Amygdala (tissue), 56 donors: ENCODE results near the gene CCDC82.
A peak's percentile ranks its signal among the peaks of the same experiment; 100 is the strongest.

ENCODE experiments used
- DNase-seq, 56 donors: peaks; one replicate each; lab custom pipeline; 2025; lab: John Stamatoyannopoulos, UW

The CCDC82 gene

GRCh38 chr11:96365493-96365892 is 24.2 kb downstream of the CCDC82 start:
- no peak for DNase-seq

GRCh38 chr11:96361778-96362177 is 27.9 kb downstream of the CCDC82 start:
- DNase-seq = no peak

GRCh38 chr11:96358321-96358720 is 31.4 kb downstream of the CCDC82 start:
- DNase-seq = no peak

- no peak for DNase-seq
Observed at GRCh38 chr11:96357794-96358193, 31.9 kb downstream of the CCDC82 start.

- no peak for DNase-seq
Observed at GRCh38 chr11:96356848-96357247, 32.9 kb downstream of the CCDC82 start.

- DNase-seq = peak; percentile 45 to 95 (median 90)
Observed at GRCh38 chr11:96342961-96343711, 46.6 kb downstream of the CCDC82 start, which contains the start of gene MAML2. MAML2 (minus strand) TSS chr11:96343195; CDS start chr11:96341895, 1,300 bp downstream.

- DNase-seq = no peak
Observed at GRCh38 chr11:96342014-96342960, 47.4 kb downstream of the CCDC82 start.

GRCh38 chr11:96341211-96342013 is 48.3 kb downstream of the CCDC82 start:
- DNase-seq = peak in 33 of 56 donors; percentile 12 to 57 (median 35)

- DNase-seq = no peak
Observed at GRCh38 chr11:96340555-96340885, 49.2 kb downstream of the CCDC82 start.

- DNase-seq = peak in 20 of 56 donors; percentile 2 to 70 (median 38)
Observed at GRCh38 chr11:96339706-96340554, 49.8 kb downstream of the CCDC82 start.

- peak in 53 of 56 donors; percentile 14 to 86 (median 61) for DNase-seq
Observed at GRCh38 chr11:96338910-96339705, 50.6 kb downstream of the CCDC82 start.

GRCh38 chr11:96337541-96338431 is 51.9 kb downstream of the CCDC82 start:
- DNase-seq = peak in 7 of 56 donors; percentile 8 to 55 (median 16)

GRCh38 chr11:96335388-96335787 is 54.3 kb downstream of the CCDC82 start:
- no peak for DNase-seq

- no peak for DNase-seq
Observed at GRCh38 chr11:96334219-96334618, 55.5 kb downstream of the CCDC82 start.

GRCh38 chr11:96333191-96333719 is 56.5 kb downstream of the CCDC82 start:
- DNase-seq = no peak

GRCh38 chr11:96332126-96332771 is 57.5 kb downstream of the CCDC82 start:
- no peak for DNase-seq

GRCh38 chr11:96331699-96332116 is 58.0 kb downstream of the CCDC82 start:
- DNase-seq = no peak
